HG03097 (cell line): Measurements from ENCODE around the gene NFAM1.

ENCODE experiments used
- ATAC-seq: cut with Tn5 transposase; IDR thresholded peaks from one replicate; pipeline ENCODE4 v1.9.1; 2021; ENCODE audit not compliant: unreplicated experiment, low FRiP score

Gene NFAM1, protein sequence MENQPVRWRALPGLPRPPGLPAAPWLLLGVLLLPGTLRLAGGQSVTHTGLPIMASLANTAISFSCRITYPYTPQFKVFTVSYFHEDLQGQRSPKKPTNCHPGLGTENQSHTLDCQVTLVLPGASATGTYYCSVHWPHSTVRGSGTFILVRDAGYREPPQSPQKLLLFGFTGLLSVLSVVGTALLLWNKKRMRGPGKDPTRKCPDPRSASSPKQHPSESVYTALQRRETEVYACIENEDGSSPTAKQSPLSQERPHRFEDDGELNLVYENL

GRCh38 chr22:42432020-42432596, at the start of gene NFAM1:
Gene NFAM1, minus strand, starts transcription at chr22:42432403. Its CDS starts 46 bp downstream, at chr22:42432357.
- ATAC-seq: no peak

DNA sequence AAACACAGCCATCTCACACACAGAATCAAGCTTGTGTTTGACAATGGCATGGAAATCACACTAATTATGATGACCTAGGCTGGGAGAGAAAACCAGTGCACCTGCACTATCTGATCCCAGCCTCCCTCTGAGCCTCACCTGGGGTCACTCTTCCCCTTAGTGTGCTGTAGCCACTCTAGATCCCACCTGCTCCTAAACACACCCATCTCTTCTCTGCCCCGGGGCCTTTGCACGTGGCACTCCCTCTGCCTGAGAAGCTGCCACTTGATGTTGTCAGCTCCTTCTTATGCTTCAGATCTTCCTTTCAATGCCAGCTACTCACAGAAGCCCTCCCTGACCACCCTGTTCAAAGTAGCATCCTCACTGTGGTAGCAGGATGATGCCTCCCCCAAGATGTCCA, 42.9 kb upstream of the NFAM1 start:
- ATAC-seq: no peak

DNA sequence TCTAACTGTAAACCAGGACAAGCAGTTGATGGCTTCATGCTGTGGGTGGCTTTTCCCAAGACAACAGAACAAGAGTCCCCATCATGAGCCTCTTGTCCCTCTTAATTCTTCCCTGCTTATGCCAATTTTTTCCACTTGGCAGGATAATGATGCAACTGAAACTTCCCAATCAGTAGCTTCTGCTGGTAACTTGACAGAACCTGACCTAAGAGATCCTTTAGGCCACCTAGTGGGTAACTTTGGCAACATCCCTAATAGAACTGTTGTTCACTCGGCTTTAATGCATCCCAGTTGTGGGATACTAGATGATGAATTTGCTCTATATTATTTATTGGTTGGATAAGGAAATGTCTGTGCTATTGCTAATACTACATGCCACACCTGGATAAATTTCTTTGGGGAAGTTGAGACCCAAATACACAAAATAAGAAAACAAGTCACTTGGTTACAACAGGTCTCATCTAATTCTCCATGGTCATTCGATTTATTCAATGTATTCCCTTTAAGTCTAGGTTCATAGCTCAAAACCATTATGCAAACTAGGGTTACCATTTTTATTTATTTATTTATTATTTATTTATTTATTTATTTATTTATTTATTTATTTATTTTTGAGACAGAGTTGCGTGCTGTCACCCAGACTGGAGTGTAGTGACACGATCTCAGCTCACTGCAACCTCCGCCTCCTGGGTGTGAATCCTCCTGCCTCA, 41.4 kb upstream of the NFAM1 start:
- ATAC-seq: no peak

GRCh38 chr22:42472671-42473070, 40.5 kb upstream of the NFAM1 start:
- no peak for ATAC-seq

GRCh38 chr22:42471441-42471840, 39.2 kb upstream of the NFAM1 start:
- ATAC-seq: no peak

DNA sequence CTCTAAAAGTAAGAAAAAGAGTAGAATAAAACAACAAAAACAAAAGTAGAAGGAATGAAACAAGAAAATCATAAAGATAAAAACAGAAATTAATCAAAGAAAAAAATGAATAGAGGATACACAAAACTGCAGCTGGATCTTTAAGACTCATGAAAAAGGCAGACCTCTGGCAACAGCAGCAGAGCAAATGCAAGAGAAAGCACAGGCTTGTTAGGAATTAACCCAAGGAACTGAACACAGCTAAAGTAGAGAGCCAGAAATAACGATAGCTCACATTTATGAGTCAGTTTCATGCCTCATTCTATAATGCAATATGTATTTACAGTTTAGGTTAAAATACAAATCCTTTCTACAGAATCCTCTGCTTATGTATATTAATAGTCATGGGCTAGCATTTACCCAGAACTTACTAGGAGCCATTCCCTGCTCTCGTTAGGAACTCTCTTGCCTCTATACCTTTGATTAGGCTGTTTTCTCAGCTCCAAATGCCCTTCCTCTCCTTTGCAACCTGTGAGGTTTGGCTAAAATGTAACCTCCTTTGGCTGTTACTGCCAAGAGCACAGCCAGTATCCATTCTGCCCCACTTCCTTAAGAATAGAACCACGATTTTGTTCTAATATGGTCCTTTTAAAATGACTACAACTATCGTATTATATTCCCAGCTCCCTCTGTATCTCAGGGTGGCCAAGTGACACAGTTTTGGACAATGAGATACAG, 38.3 kb upstream of the NFAM1 start:
- no peak for ATAC-seq

GRCh38 chr22:42468841-42469240, 36.6 kb upstream of the NFAM1 start:
- ATAC-seq: no peak

- no peak for ATAC-seq
Observed at GRCh38 chr22:42462016-42462415, 29.8 kb upstream of the NFAM1 start.

GRCh38 chr22:42461511-42461910, 29.3 kb upstream of the NFAM1 start:
- ATAC-seq: no peak

DNA sequence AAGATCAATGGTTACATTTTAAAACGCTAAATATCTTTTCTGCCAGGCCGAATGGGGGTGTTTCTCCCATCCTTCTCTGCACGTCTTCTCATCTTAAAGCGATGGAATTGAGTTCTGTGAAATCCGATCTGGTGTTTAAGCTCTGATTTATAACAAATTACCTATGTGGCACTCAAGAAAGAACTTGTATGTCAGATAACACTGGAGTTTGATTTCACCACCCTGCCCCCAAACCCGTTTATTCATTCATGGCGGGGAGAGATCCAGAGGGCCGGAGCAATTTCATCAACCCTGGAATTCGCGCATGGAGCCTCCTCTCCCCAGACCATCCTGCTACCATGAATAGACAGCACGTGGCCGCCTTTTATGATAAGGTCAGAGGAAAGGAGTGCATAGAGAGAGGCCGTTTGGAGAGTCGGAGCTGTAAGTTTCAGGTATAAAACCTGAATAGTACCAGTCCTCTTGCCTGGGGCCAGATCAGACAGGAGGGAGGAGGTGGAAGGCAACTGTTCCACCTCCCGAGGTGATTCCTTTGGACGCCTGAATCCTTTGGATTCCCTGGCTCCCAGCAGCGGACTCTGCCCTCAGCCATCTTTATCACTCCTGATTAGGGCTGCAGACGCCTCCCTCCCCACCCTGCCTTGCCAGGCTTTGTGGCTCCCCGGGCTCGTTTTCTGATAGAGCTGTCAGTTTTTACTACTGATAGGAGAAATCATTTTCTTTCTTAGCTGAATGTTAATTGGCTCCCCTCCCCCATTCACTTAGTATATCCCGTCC, 27.3 kb upstream of the NFAM1 start:
- no peak for ATAC-seq

GRCh38 chr22:42452916-42453315, 20.7 kb upstream of the NFAM1 start:
- ATAC-seq: no peak

GRCh38 chr22:42452456-42452855, 20.3 kb upstream of the NFAM1 start:
- ATAC-seq: no peak

- no peak for ATAC-seq
Observed at GRCh38 chr22:42451499-42452145, 19.4 kb upstream of the NFAM1 start.

DNA sequence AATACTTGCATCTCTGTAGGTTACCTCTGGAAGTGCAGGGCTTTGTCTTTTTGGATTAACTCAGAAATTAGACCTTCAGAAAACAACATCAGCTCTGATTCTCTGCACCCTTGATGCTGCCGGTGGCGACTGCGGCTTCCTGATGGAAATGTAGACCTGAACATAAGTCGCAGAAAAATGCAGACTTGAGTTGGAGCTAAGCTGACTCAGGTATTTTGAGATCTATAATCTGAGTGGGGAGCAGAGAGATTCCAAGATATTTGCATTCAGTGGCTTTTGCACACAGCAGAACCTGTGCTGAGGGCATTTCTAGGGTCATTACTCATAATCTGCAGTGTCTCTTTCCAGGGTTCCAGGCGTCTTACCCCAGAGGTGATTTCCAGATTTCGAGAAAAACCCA, 18.7 kb upstream of the NFAM1 start:
- ATAC-seq: no peak

DNA sequence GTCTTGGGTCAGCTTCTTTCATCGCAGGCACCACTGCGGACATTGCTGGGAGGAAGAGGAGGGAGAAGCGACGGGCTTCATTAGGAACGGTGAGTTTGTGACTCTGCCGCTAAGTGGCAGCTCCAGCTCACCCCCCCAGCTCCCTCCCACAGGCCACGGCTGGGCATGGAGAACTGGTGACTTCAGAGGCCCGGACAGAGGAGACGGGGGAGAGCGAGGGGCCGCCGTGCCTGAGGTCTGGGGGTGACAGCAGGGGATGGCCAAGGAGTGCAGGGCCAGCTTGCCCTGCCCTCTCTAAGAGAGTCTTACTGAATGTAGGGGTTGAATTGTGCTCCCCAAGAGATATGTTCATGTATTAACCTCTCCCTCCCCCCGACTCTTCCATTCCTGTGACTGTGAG, 13.9 kb upstream of the NFAM1 start:
- no peak for ATAC-seq

DNA sequence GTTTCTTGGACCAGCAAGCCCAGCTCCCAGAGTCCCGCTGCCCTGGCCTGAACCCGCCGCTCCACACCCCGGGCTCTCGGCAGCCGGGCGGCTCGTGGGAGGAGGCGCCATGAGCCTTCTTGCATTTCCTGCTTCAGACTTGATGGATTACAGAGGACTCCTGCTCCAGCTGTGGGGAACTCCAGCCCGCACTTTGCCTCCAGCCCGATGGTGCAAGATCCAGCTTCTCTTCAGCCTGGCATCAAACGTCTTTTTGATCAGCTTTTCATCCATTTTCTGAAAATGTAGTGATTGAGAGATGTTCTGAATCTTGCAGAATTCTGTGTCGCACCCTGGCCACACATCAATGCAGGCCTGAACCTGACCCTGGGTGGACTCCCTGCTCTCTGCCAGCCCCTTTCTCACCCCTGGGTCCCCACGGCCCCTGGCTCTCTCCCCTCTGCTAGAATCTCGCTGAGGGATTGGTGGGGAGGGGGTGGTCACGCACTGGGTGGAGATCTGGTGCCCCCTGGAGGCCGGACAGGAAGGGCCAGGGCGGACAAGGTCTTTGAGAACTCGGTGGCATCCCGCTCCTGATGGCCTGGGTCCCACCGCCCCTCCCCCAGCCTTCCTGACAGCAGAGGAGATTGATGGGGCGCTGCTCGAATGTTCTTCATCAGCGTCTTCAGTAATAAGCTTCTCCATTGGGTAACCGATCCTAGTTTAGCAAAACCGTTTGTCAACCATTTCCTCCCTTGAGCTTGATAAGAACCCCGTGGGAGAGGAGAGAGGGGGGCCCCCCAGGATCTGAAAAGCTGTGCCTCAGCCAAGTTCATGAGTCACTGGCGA, 12.1 kb upstream of the NFAM1 start:
- no peak for ATAC-seq

DNA sequence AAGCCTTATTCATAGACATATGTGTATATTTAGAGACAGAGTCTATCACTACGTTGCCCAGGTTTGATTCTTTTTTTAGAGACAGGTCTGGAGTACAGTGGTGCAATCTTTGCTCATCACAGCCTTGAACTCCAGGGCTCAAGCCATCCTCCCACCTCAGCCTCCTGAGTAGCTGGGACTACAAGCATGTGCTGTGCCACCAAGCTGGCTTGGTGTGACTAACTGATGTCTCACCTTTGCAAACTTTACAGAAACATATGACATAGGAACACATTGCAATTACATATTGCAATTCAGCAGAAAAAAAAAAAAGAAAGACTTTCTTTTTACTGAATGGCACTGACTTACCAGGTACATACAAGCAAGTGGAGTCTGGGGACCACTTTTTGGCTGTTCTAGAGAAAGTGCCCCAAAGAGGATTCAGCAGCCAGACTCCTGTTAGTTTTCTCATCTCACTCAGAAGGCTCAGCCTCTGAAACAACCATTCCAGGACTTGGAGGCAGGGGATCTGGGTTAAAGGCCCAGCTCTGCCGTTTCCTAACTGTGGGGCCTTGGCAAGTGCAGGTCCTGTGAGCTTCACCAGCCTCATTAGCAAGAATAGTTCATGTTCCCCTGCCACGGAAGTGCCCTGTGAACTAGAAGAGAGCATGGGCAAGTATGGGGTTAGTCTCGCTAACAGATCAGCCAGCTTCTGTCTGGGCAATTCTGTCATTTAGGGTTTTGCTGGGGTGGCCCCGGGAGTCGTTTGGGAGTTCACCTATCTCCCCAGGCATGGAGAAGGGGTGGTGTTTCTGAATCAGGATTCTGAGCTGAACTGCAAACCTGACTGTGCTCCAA, 11.3 kb upstream of the NFAM1 start:
- no peak for ATAC-seq

DNA sequence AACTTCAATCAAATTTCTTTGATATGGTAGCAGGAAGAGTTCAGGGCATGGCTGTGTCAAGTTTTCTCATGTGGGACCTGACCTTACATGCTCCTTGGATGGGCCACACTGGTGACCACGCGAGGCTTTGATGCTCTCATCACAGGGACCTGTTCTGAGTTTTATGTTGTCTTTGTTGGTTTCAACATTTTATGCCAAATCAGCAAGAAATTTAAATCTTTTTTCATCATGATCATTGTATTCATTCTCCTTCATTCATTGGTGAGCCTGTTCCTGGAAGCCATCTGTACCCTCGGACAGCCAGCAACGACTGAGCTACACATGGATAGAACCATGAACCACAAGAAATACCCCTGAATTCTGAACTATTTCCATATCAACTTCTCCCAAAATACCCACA, 10.5 kb upstream of the NFAM1 start:
- ATAC-seq: no peak
